Measurements from ENCODE around the gene LRRD1.
"Not testable (repeated sequence)": the region's sequence is repeated elsewhere in the genome, so short reads cannot be mapped to it uniquely, and the experiment has no call there.

LRRD1 gene

DNA sequence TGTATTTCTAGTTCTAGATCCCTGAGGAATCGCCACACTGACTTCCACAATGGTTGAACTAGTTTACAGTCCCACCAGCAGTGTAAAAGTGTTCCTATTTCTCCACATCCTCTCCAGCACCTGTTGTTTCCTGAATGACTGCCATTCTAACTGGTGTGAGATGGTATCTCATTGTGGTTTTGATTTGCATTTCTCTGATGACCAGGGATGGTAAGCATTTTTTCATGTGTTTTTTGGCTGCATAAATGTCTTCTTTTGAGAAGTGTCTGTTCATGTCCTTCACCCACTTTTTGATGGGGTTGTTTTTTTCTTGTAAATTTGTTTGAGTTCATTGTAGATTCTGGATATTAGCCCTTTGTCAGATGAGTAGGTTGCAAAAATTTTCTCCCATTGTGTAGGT is 5.4 kb upstream of the LRRD1 start:
- not testable (repeated sequence) for H3K9me3 ChIP-seq (ENCODE audit: control insufficient read depth in 1 of 2, low read length in 2 of 2); H3K4me3 ChIP-seq (ENCODE audit: low read depth in 1 of 2, low read length in 2 of 2); H3K4me1 ChIP-seq (ENCODE audit: control insufficient read depth in 1 of 2, insufficient read depth in 2 of 2, low read length in 2 of 2); H3K27ac ChIP-seq (ENCODE audit: low read depth, low read length); H3K27me3 ChIP-seq (ENCODE audit: control insufficient read depth in 1 of 2, insufficient read depth in 2 of 2, low read length in 2 of 2); H3K9ac ChIP-seq (ENCODE audit: low read depth in 1 of 2, low read length in 2 of 2); H3K36me3 ChIP-seq (ENCODE audit: control insufficient read depth in 1 of 2, insufficient read depth in 2 of 2, low read length in 2 of 2)

DNA sequence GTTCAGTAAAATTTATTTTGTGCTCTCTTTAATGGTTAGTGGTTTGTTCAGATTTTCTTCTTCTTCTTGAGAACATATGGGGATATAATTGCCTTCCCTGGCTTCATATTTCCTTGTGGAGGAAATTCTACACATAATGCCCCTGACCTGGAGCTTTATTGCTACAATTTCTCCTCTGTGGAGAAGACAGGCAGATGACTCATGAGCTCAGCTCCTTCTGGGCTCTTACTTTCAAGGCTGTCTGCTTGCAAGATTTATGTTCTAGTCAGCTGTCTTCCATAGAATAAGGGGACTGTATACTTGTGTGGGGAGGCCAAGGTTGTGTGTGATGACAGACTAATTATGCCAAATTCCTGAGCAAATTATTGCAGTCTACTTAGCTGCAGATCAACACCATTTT is 1.6 kb downstream of the LRRD1 start:
- no peaks in the 10 kb centered on the region for H3K36me3 ChIP-seq (ENCODE audit: control insufficient read depth in 1 of 2, insufficient read depth in 2 of 2, low read length in 2 of 2)
- peaks cover 7% of the 10 kb centered on the region in 2 donors for H3K4me1 ChIP-seq (ENCODE audit: control insufficient read depth in 1 of 2, insufficient read depth in 2 of 2, low read length in 2 of 2)
- H3K27me3 ChIP-seq (ENCODE audit: control insufficient read depth in 1 of 2, insufficient read depth in 2 of 2, low read length in 2 of 2), result no peaks in the 10 kb centered on the region
- H3K9ac ChIP-seq (ENCODE audit: low read depth in 1 of 2, low read length in 2 of 2), result no peak overlapping the region
- no peaks in the 10 kb centered on the region for H3K9me3 ChIP-seq (ENCODE audit: control insufficient read depth in 1 of 2, low read length in 2 of 2)
- no peak overlapping the region for H3K4me3 ChIP-seq (ENCODE audit: low read depth in 1 of 2, low read length in 2 of 2)
- no peak overlapping the region for H3K27ac ChIP-seq (ENCODE audit: low read depth, low read length)

DNA sequence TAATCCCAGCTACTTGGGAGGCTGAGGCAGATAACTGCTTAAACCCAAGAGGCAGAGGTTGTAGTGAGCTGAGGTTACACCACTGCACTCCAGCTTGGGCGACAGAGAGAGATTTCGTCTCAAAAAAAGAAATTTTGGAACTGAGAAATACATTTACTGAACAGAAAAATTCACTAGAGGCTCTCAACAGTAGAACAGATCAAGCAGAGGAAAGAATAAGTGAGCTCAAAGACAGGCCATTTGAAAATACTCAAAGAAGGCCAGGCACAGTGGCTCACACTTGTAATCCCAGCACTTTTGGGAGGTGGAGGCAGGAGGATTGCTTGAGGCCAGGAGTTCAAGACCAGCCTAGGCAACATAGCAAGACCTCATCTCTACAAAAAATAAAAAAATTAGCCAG is 9.4 kb downstream of the LRRD1 start:
- not testable (repeated sequence) for H3K9ac ChIP-seq (ENCODE audit: low read depth in 1 of 2, low read length in 2 of 2); H3K9me3 ChIP-seq (ENCODE audit: control insufficient read depth in 1 of 2, low read length in 2 of 2); H3K27me3 ChIP-seq (ENCODE audit: control insufficient read depth in 1 of 2, insufficient read depth in 2 of 2, low read length in 2 of 2); H3K36me3 ChIP-seq (ENCODE audit: control insufficient read depth in 1 of 2, insufficient read depth in 2 of 2, low read length in 2 of 2); H3K27ac ChIP-seq (ENCODE audit: low read depth, low read length); H3K4me3 ChIP-seq (ENCODE audit: low read depth in 1 of 2, low read length in 2 of 2); H3K4me1 ChIP-seq (ENCODE audit: control insufficient read depth in 1 of 2, insufficient read depth in 2 of 2, low read length in 2 of 2)

DNA sequence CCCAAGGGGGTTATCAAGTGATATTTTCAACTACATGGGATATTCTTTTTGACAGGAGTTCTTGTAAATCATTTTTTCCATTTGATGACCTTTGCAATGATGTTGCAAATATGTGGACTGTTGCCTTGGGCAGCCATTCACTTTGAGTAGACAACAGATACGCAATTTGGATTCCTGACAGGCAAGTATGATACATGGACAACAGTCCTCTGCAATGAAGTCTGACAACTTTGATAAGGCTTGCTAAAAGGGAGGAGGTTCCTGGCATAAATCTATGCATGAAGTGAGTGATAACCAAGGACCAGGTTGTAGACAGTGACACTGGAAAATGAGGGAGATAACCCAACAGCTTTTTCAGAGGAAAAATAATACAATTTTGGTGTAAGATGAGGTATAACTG is 17.7 kb downstream of the LRRD1 start:
- Histone ChIP-seq H3K36me3 (ENCODE audit: control insufficient read depth in 1 of 2, insufficient read depth in 2 of 2, low read length in 2 of 2) (no peaks in the 10 kb centered on the region), H3K9ac (ENCODE audit: low read depth in 1 of 2, low read length in 2 of 2) (no peak overlapping the region), H3K27me3 (ENCODE audit: control insufficient read depth in 1 of 2, insufficient read depth in 2 of 2, low read length in 2 of 2) (no peaks in the 10 kb centered on the region), H3K4me1 (ENCODE audit: control insufficient read depth in 1 of 2, insufficient read depth in 2 of 2, low read length in 2 of 2) (no peaks in the 10 kb centered on the region), H3K27ac (ENCODE audit: low read depth, low read length) (no peak overlapping the region), H3K9me3 (ENCODE audit: control insufficient read depth in 1 of 2, low read length in 2 of 2) (no peaks in the 10 kb centered on the region), H3K4me3 (ENCODE audit: low read depth in 1 of 2, low read length in 2 of 2) (no peak overlapping the region)

DNA sequence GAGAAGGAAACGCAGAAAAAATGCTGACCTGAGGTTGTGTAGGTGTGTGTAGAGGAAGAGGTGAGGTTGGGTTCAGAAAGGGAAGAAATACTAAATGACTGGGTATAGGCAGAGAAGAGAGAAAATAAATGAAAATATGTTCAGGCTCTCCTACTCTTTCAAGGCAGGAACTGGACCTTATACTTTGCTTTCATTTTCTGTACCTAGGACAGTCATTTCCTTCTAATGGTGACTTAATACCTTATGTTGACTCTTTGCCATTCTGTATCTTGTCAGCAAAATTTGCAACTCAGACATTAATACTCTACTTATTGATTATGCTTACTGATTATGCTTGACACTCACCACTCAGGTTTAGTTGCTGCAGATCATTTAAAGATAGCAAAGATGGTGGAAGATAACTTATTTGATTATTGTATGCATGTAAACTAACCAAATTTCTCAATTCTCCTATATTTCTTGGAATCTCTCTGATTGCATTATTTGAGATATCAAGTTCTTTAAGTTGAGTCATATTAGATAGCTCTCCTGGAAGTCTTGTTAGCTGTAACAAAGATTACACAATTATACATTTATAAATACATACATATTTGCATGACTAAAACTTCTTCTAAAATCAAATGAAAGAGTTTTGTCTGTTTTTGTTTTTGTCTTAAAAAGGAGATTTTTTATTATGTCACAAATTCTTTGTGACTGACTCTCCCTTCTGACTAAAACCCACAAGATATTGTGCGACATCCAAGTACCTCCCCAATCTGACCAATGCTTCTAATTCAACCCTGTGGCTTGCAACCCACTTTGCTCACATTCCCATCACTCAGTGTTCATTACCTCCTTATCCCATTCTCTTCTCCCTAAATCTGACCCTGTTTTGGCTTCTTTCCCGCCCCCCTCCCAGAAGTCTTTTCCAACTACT is 20.0 kb downstream of the LRRD1 start:
- no peak overlapping the region for H3K9ac ChIP-seq (ENCODE audit: low read depth in 1 of 2, low read length in 2 of 2)
- no peaks in the 10 kb centered on the region for H3K27me3 ChIP-seq (ENCODE audit: control insufficient read depth in 1 of 2, insufficient read depth in 2 of 2, low read length in 2 of 2)
- H3K27ac ChIP-seq (ENCODE audit: low read depth, low read length), result no peak overlapping the region
- no peaks in the 10 kb centered on the region for H3K9me3 ChIP-seq (ENCODE audit: control insufficient read depth in 1 of 2, low read length in 2 of 2)
- no peaks in the 10 kb centered on the region for H3K36me3 ChIP-seq (ENCODE audit: control insufficient read depth in 1 of 2, insufficient read depth in 2 of 2, low read length in 2 of 2)
- H3K4me3 ChIP-seq (ENCODE audit: low read depth in 1 of 2, low read length in 2 of 2), result no peak overlapping the region
- no peaks in the 10 kb centered on the region for H3K4me1 ChIP-seq (ENCODE audit: control insufficient read depth in 1 of 2, insufficient read depth in 2 of 2, low read length in 2 of 2)

DNA sequence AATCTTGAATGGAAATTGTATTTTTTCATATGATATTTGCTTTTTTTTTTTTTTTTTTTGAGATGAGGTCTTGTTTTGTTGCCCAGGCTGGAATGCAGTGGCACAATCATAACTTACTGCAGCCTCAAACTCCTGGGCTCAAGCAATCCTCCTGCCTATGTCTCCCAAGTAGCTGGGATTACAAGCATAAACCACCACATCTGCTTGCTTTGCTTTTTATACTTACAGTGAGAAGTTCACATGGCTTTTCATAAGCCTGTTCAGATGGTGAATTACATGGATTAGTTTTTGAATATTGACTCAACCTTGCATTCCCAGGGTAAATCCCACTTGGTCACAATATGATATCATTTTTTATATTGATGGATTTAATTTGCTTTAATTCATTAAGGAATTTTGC is 22.0 kb downstream of the LRRD1 start:
- no peaks in the 10 kb centered on the region for H3K36me3 ChIP-seq (ENCODE audit: control insufficient read depth in 1 of 2, insufficient read depth in 2 of 2, low read length in 2 of 2)
- H3K4me1 ChIP-seq (ENCODE audit: control insufficient read depth in 1 of 2, insufficient read depth in 2 of 2, low read length in 2 of 2), result no peaks in the 10 kb centered on the region
- no peak overlapping the region for H3K9ac ChIP-seq (ENCODE audit: low read depth in 1 of 2, low read length in 2 of 2)
- no peak overlapping the region for H3K27ac ChIP-seq (ENCODE audit: low read depth, low read length)
- H3K9me3 ChIP-seq (ENCODE audit: control insufficient read depth in 1 of 2, low read length in 2 of 2), result no peaks in the 10 kb centered on the region
- H3K27me3 ChIP-seq (ENCODE audit: control insufficient read depth in 1 of 2, insufficient read depth in 2 of 2, low read length in 2 of 2), result no peaks in the 10 kb centered on the region
- H3K4me3 ChIP-seq (ENCODE audit: low read depth in 1 of 2, low read length in 2 of 2), result no peak overlapping the region

DNA sequence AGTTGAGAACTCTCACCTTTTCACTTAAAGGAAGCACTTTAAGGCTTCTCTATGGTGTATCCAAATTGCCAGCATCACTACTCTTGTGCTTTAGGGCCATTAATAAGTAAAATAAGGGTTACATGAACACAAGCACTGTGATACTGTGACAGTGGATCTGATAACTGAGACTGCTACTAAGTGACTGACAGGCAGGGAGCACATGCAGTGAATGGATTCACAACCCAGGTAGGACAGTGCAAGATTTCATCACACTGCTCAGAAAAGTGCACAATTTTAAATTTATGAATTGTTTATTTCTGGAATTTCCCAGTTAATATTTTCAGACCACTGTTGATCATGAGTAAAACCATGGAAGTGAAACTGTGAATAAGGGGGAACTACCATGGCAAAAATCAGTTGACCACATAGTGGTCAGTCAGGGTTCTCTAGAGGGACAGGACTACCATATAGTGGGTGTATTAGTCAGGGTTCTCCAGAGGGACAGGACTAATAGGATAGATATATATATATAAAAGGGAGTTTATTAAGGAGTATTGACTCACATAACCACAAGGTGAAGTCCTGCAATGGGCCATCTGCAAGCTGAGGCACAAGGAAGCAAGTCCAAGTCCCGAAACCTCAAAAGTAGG is 23.7 kb downstream of the LRRD1 start:
- no peak overlapping the region for H3K27ac ChIP-seq (ENCODE audit: low read depth, low read length)
- no peak overlapping the region for H3K9ac ChIP-seq (ENCODE audit: low read depth in 1 of 2, low read length in 2 of 2)
- H3K27me3 ChIP-seq (ENCODE audit: control insufficient read depth in 1 of 2, insufficient read depth in 2 of 2, low read length in 2 of 2), result no peaks in the 10 kb centered on the region
- no peaks in the 10 kb centered on the region for H3K4me1 ChIP-seq (ENCODE audit: control insufficient read depth in 1 of 2, insufficient read depth in 2 of 2, low read length in 2 of 2)
- H3K36me3 ChIP-seq (ENCODE audit: control insufficient read depth in 1 of 2, insufficient read depth in 2 of 2, low read length in 2 of 2), result no peaks in the 10 kb centered on the region
- no peaks in the 10 kb centered on the region for H3K9me3 ChIP-seq (ENCODE audit: control insufficient read depth in 1 of 2, low read length in 2 of 2)
- H3K4me3 ChIP-seq (ENCODE audit: low read depth in 1 of 2, low read length in 2 of 2), result no peak overlapping the region

DNA sequence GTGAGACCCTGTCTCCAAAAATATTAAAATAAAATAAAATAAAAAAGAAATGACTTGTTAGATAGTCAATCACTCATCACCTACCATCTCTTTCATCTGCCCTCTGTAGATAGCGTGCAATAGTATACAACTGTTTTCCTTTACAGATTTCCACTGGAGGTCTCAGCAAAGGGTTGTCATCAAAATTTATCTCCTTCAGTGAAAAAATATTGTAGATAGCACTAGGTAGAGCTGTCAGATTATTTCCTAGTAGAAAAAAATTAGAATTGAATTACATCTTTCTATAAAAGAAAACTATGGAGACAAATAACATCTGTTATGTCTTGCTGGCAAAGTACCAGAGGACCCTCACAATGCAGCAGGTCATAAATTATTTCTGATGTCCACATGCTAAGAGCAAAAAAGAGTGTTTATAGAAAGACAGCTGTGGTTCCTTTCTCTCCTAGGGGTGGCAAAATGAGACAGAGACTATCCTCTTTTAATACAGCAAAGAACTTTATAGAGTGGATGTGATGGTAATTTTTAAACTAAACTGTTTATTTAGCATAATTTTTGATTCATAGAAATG is 28.4 kb downstream of the LRRD1 start:
- no peaks in the 10 kb centered on the region for H3K27me3 ChIP-seq (ENCODE audit: control insufficient read depth in 1 of 2, insufficient read depth in 2 of 2, low read length in 2 of 2)
- no peak overlapping the region for H3K9ac ChIP-seq (ENCODE audit: low read depth in 1 of 2, low read length in 2 of 2)
- H3K9me3 ChIP-seq (ENCODE audit: control insufficient read depth in 1 of 2, low read length in 2 of 2), result no peaks in the 10 kb centered on the region
- H3K27ac ChIP-seq (ENCODE audit: low read depth, low read length), result no peak overlapping the region
- no peak overlapping the region for H3K4me3 ChIP-seq (ENCODE audit: low read depth in 1 of 2, low read length in 2 of 2)
- H3K36me3 ChIP-seq (ENCODE audit: control insufficient read depth in 1 of 2, insufficient read depth in 2 of 2, low read length in 2 of 2), result no peaks in the 10 kb centered on the region
- H3K4me1 ChIP-seq (ENCODE audit: control insufficient read depth in 1 of 2, insufficient read depth in 2 of 2, low read length in 2 of 2), result no peaks in the 10 kb centered on the region

DNA sequence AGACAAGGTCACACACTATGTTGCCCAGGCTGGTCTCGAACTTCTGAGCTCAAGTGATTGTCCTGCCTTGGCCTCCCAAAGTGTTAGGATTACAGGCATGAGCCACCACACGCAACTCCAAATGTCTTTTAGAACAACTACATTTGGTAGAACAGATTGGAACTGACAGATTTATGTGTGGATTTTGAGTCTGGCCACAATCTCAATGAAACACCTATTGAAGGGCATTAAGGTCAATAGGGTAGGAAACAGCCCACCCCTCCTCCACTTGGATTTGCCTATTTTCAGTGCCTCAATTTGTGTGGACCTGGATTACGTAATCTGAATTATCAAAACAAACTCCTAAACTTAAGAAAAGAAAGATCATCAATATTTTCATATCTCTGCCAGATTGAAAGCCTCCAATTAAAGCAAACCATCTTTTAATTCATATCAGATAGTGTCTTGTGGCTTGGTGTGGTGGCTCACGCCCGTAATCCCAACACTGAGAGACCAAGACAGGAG is 29.2 kb downstream of the LRRD1 start:
- Histone ChIP-seq H3K4me3 (ENCODE audit: low read depth in 1 of 2, low read length in 2 of 2) (no peak overlapping the region), H3K27ac (ENCODE audit: low read depth, low read length) (no peak overlapping the region), H3K36me3 (ENCODE audit: control insufficient read depth in 1 of 2, insufficient read depth in 2 of 2, low read length in 2 of 2) (no peaks in the 10 kb centered on the region), H3K9me3 (ENCODE audit: control insufficient read depth in 1 of 2, low read length in 2 of 2) (no peaks in the 10 kb centered on the region), H3K4me1 (ENCODE audit: control insufficient read depth in 1 of 2, insufficient read depth in 2 of 2, low read length in 2 of 2) (no peaks in the 10 kb centered on the region), H3K9ac (ENCODE audit: low read depth in 1 of 2, low read length in 2 of 2) (no peak overlapping the region), H3K27me3 (ENCODE audit: control insufficient read depth in 1 of 2, insufficient read depth in 2 of 2, low read length in 2 of 2) (no peaks in the 10 kb centered on the region)

DNA sequence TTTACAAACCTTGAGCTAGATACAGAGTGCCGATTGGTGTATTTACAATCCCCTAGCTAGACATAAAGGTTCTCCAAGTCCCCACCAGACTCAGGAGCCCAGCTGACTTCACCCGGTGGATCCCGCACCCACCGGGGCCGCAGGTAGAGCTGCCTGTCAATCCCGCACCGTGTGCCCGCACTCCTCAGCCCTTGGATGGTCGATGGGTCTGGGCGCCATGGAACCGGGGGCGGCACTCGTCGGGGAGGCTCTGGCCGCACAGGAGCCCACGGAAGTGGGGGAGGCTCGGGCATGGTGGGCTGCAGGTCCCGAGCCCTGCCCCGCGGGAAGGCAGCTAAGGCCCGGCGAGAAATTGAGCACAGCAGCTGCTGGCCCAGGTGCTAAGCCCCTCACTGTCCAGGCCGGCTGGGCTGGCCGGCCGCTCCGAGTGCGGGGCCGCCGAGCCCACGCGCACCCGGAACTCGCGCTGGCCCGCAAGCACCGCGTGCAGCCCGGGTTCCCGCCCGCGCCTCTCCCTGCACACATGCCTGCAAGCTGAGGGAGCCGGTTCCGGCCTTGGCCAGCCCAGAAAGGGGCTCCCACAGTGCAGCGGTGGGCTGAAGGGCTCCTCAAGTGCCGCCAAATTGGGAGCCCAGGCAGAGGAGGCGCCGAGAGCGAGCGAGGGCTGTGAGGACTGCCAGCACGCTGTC is 35.6 kb downstream of the LRRD1 start:
- not testable (repeated sequence) for H3K4me1 ChIP-seq (ENCODE audit: control insufficient read depth in 1 of 2, insufficient read depth in 2 of 2, low read length in 2 of 2); H3K9ac ChIP-seq (ENCODE audit: low read depth in 1 of 2, low read length in 2 of 2); H3K36me3 ChIP-seq (ENCODE audit: control insufficient read depth in 1 of 2, insufficient read depth in 2 of 2, low read length in 2 of 2); H3K27ac ChIP-seq (ENCODE audit: low read depth, low read length); H3K4me3 ChIP-seq (ENCODE audit: low read depth in 1 of 2, low read length in 2 of 2); H3K27me3 ChIP-seq (ENCODE audit: control insufficient read depth in 1 of 2, insufficient read depth in 2 of 2, low read length in 2 of 2); H3K9me3 ChIP-seq (ENCODE audit: control insufficient read depth in 1 of 2, low read length in 2 of 2)

All from duodenal mucosa (tissue), 2 donors.